ENCODE results near the gene GAL. TPM values are rescaled to one million over a fixed set of nuclear protein-coding genes. Genes with fewer than 3 reads are reported as not detected.

GAL gene
- total RNA-seq, 1 experiment from 2014 or later, result not detected

- no peak for DNase-seq (ENCODE audit: low spot score)
Observed at GRCh38 chr11:68658661-68659060, 25.7 kb upstream of the GAL start.

- peak; percentile 93 for DNase-seq (ENCODE audit: low spot score)
Observed at GRCh38 chr11:68659158-68659921, 25.0 kb upstream of the GAL start.

- no peak for DNase-seq (ENCODE audit: low spot score)
Observed at GRCh38 chr11:68660066-68660810, 24.1 kb upstream of the GAL start.

- DNase-seq (ENCODE audit: low spot score), result no peak
Observed at GRCh38 chr11:68661014-68661413, 23.3 kb upstream of the GAL start.

GRCh38 chr11:68661697-68662603, 22.4 kb upstream of the GAL start:
- no peak for DNase-seq (ENCODE audit: low spot score)

- no peak for DNase-seq (ENCODE audit: low spot score)
Observed at GRCh38 chr11:68663482-68664010, 20.8 kb upstream of the GAL start.

GRCh38 chr11:68664141-68664540, 20.2 kb upstream of the GAL start:
- DNase-seq (ENCODE audit: low spot score), result no peak

GRCh38 chr11:68664906-68665305, 19.4 kb upstream of the GAL start:
- no peak for DNase-seq (ENCODE audit: low spot score)

- no peak for DNase-seq (ENCODE audit: low spot score)
Observed at GRCh38 chr11:68665436-68665835, 18.9 kb upstream of the GAL start.

GRCh38 chr11:68666849-68667248, 17.5 kb upstream of the GAL start:
- no peak for DNase-seq (ENCODE audit: low spot score)

GRCh38 chr11:68667511-68668500, 16.5 kb upstream of the GAL start:
- no peak for DNase-seq (ENCODE audit: low spot score)

GRCh38 chr11:68669301-68670090, 14.8 kb upstream of the GAL start:
- DNase-seq (ENCODE audit: low spot score), result no peak

- DNase-seq (ENCODE audit: low spot score), result no peak
Observed at GRCh38 chr11:68670208-68670992, 13.9 kb upstream of the GAL start.

GRCh38 chr11:68673306-68673945, 10.9 kb upstream of the GAL start:
- DNase-seq (ENCODE audit: low spot score), result peak; percentile 18

GRCh38 chr11:68673991-68674390, 10.4 kb upstream of the GAL start:
- DNase-seq (ENCODE audit: low spot score), result no peak

- no peak for DNase-seq (ENCODE audit: low spot score)
Observed at GRCh38 chr11:68674461-68674860, 9.9 kb upstream of the GAL start.

GRCh38 chr11:68677432-68677831, 6.9 kb upstream of the GAL start:
- DNase-seq (ENCODE audit: low spot score), result peak; percentile 95

- no peak for DNase-seq (ENCODE audit: low spot score)
Observed at GRCh38 chr11:68678031-68678441, 6.3 kb upstream of the GAL start.

Data from A172 (cell line).